ENCODE data around the gene FBXW4.
A peak's percentile ranks its signal among the peaks of the same experiment; 100 is the strongest.
"Not testable (repeated sequence)": the region's sequence is repeated elsewhere in the genome, so short reads cannot be mapped to it uniquely, and the experiment has no call there.

FBXW4 gene

GRCh38 chr10:101615525-101616116, 79.3 kb downstream of the FBXW4 start:
- DNase-seq, result no peak

- no peak for DNase-seq
Measured at GRCh38 chr10:101614663-101615524, 80.1 kb downstream of the FBXW4 start.

- DNase-seq, result no peak
Measured at GRCh38 chr10:101613646-101614045, 81.3 kb downstream of the FBXW4 start.

- DNase-seq, result no peak
Measured at GRCh38 chr10:101612872-101613271, 82.1 kb downstream of the FBXW4 start.

DNA sequence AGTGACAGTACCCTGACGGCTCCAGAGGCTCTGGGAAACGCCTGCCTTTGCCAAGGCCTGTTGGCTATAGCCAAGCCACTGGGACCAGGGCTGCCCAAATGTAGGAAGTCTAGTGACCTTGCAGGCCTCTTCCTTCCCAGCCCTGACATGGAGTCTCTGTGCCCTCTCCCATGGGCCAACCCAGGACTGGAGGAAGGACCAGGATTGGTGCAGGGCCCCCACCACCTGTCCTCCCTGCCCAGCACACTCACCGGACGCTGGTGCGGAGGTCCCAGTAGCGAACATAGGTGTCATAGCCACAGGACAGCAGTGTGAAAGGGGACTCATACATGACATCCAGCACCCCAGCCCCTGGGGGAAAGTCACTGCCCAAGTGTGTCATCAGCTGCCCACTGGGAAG, 82.9 kb downstream of the FBXW4 start:
- DNase-seq, result no peak

DNA sequence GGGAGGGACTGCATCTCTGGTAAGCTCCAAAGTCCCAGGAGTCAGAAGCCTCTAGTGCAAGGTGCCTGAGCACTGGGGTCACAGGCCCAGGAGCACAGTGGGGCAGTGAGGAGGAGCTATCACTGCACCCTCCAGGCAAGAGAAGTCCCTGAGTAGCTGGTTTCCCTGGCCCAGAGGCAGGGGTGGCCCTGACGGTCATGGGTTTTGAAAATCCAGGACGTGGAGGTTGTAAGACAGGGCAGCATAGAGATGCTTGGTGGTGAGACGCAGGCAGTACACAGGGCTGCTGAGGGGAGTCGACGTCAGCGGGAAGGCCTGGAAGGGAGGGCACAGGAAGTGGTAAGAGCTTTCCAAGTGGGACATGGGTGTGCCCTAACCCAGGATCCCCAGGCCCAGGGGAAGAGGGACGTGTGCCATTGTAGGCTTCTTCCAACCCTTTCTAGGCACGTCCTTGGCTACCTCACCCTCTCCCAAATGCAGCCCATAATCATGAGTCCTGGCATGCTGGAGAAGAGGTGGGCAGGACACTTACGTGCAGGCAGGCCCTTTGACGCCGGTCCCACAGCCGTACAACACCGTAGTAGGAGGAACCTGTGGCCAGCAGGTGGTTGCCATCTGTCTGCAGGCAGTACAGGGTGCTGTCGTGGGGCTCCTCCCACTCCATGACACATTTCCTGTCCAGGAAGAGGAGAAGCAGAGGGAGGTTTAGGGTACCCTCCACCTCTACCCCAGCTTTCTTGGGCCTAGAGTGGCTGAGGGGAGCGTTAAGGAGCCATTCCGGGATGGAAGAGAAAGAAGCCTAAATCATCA, 83.7 kb downstream of the FBXW4 start:
- peak; percentile 14 for DNase-seq

DNA sequence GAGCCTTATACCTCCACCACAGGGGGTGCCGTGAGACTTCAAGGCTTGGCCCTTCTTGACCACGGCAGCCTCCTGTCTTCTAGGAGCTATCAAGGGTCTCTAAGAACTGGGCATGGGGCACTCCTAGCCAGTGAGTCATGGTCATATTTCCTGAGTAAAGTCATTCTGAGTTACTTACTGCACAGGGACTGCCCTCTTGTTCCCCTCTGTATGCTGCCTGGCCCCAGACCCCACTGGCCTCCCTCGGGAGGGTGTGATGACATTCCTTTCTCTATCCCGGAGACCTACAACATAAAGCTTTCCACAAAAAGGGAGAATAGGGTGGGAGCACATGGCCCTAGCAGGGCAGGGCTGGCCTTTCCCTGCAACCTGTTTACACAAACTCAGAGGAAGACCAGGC, 85.5 kb downstream of the FBXW4 start:
- DNase-seq, result no peak

GRCh38 chr10:101607124-101607523, 87.8 kb downstream of the FBXW4 start:
- no peak for DNase-seq

DNA sequence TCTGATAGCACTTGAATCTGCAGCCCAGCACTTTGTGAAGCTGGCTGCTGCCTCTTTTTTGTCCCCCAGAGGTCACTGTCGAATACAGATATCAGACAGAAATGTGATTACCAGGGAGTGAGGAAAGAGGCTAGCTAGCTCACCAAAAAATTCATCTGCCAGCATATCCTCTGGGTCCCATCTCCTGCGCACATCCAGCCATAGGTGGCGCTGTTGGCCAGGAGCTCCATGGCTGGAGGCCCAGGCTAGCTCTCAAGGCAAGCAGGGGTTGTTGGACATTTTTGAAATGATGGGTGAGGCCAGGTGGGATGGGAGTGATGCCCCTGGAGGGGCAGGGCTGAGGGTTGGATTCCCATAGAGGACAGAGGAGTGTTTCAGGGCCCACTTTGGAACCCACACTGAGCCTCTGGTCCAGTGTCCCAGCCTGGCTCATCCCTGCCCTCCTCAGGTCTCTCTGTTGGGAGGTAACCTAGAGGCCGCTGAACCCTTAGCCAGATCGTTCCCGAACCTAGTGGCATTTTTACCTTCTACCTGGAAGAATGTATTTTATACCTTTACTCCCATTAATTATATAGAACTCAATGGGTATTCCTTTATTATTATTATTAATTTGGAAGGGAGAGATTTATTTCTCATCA, 92.1 kb downstream of the FBXW4 start:
- peak; percentile 84 for DNase-seq

DNA sequence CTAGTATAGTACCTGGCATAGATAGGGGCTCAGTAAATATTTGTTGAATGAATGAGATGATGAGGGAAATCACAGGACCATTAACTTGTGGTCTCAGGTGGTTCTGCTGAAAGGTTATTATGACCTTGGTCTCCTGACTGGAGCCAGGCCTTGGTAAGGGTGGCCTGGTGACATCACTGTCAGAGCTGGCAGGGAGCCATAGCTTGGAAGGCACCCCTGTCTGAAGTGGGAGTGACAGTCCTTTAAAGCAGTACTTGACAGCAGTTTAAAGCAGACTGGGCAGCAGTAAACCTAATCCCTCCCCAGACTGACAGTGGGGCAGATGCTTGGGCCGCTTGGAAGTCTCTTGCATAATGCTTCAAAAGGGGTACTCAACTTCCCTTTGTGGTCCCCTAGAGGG, 93.4 kb downstream of the FBXW4 start:
- no peak for DNase-seq

DNA sequence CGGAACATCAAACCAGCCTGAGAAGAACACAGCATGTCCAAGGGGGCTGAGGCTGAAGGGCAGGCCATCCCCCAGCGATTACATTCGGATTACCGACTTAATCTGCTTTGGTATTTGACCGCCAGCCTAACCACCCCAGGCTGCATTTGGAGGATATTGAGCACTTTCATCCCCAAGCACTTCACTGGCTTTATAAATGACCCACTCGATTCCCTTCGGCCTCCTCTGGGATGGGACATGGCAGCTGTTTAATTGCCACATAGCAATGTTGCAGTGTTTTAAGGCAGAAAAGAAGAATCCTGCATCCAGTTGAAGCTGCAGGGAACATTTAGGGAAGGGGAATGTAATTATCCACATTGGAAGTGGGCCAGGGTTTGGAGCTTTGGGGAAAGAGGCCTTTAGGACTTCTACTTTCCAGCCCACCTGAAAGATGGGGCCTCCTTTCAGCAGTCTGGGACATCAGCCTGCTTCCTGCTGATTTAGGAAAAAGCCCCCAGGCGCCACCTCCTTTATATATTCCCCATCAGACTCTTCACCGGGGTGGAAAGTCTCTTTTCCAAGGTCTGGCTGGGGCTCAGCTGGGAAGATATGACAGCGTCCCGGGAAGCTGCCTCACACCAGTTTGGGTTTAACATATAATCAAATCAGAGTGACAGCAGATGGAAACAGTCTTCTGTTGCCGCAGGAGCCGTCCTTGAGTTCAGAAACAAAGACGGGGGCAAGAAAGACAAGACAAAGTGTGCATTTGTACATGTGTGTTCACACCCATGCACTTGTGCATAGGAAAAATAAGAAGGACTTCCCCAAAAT, 97.7 kb downstream of the FBXW4 start:
- DNase-seq, result no peak

GRCh38 chr10:101595591-101596433, 99.2 kb downstream of the FBXW4 start:
- DNase-seq, result no peak

DNA sequence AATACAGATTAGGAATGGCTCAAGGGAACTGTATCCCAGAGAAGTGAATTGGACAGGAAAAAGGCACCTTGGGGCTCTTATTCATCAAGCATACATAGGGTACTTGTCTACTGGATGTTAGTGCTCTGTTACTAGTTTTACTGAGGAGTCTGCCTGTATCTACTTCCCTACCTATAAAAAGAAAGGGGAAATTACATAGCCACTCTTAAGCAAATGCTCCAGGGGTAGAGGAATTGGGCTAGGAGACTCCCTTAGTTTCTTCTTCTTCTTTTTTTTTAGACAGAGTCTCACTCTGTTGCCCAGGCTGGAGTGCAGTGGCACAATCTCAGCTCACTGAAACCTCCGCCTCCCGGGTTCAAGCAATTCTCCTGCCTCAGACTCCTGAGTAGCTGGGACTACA, 101.6 kb downstream of the FBXW4 start:
- DNase-seq, result not testable (repeated sequence)

DNA sequence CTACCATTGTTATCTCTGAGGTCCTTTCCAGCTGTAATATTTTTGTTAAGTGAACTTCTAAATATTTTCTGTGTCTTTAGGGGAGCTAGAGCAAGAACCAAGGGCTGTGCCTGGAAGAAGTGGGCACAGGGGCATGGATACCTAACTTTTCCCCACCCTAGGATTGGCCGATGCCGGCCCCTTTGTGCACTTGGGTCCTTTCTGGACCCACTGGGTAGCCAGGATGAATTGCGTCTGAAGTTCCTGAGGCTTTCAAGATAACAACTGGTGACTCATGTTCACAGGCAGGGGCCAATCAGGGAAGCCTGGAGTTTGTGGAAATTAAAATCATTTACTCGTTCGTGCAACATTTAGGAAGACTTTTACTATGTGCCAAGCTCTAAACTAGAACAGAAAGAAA, 106.1 kb downstream of the FBXW4 start:
- DNase-seq, result no peak

DNA sequence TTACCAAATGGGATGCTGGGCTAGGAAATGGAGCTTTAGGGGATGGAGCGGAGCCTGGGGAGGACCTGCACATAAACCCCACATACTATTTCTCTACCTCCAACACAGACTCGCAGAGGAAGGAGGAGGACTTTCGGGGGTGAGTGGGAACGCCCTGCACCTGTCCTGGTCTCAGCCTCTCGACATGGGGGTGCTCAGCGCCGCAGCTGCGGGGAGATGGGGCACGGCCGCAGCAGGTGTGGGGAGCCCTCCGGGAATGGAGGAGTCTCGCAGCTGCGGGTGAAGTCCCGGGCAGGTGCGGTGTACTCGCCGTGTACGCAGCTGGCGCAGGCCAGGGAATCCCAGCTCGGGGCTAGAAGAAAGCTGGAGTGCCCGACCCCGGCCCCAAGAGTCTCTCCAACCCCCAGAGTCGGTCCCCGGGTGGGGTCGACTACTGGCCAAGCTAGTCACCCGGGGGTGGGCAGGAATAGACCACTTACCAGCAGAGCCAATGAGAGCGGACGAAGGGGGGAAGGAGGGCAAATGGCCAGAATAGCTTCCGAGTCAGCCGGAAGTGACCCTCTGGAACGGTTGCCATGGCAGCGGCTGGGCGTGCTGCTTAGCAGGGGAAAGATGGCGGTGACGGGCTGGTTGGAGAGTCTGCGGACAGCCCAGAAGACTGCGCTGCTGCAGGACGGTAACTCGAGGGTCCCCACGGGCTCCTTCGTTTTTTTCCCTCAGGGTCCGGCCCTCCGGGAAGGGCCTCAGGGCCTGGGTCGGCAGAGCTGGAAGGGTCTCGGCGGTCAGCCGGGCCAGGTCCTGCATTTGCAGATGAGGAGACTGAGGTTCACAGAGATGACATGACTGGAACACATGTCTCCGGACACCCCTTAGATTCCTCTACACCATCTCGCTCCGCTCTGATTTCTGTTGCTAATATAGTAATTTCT, 107.0 kb downstream of the FBXW4 start, which contains the start of the genes DPCD and POLL:
Gene DPCD, plus strand, starts transcription at position 597 of the 929 bp plus-strand sequence. Its CDS starts 16 bp downstream, at position 613.
Gene POLL, minus strand, starts transcription at position 533 of the 929 bp plus-strand sequence. CDS start 897 bp downstream, outside the sequence.
- peak; percentile 94 for DNase-seq

GRCh38 chr10:101585841-101586240, 109.1 kb downstream of the FBXW4 start:
- DNase-seq, result no peak

- no peak for DNase-seq
Measured at GRCh38 chr10:101580486-101581399, 114.2 kb downstream of the FBXW4 start.

- DNase-seq, result no peak
Measured at GRCh38 chr10:101579516-101579870, 115.5 kb downstream of the FBXW4 start.
